Astrocyte (in vitro differentiated cells and primary cell): ENCODE data around the gene S100A6. TPM values are rescaled to one million over a fixed set of nuclear protein-coding genes. Genes with fewer than 3 reads are reported as not detected.

Source experiments
- DNase-seq: peaks from one replicate; pipeline ENCODE4 v3.0.0-alpha.2; 2010; ENCODE audit warnings: low read depth
- FAIRE-seq: peaks from 2 replicates; lab custom pipeline; 2011; peaks lifted over from hg19 to GRCh38; lab: Jason Lieb, UNC
- H2AFZ ChIP-seq: 2 replicates; pipeline ENCODE4 v1.6.0; 2012; ENCODE audit warnings: low read depth, low read length, inconsistent platforms
- H3K27ac ChIP-seq: 2 replicates; pipeline ENCODE4 v1.5.1; 2011; ENCODE audit warnings: low read depth, low read length, inconsistent platforms
- H3K27me3 ChIP-seq: 2 replicates; pipeline ENCODE4 v1.6.0; 2011; ENCODE audit warnings: low read length, inconsistent platforms; ENCODE audit not compliant: insufficient read depth
- H3K36me3 ChIP-seq: 2 replicates; pipeline ENCODE4 v1.5.1; 2011; ENCODE audit warnings: low read length, inconsistent platforms; ENCODE audit not compliant: insufficient read depth
- H3K4me1 ChIP-seq: 2 replicates; pipeline ENCODE4 v1.5.1; 2011; ENCODE audit warnings: low read length, inconsistent platforms; ENCODE audit not compliant: insufficient read depth
- H3K4me2 ChIP-seq: 2 replicates; pipeline ENCODE4 v1.6.0; 2012; ENCODE audit warnings: low read length, inconsistent platforms
- H3K4me3 ChIP-seq: 2 replicates; pipeline ENCODE4 v1.5.1; 2011; ENCODE audit warnings: low read depth, mild to moderate bottlenecking, low read length, inconsistent platforms; ENCODE audit not compliant: insufficient read depth
- H3K79me2 ChIP-seq: 2 replicates; pipeline ENCODE4 v1.6.0; 2012; ENCODE audit warnings: mild to moderate bottlenecking, low read length, inconsistent platforms; ENCODE audit not compliant: insufficient read depth
- H3K9ac ChIP-seq: 2 replicates; pipeline ENCODE4 v1.6.0; 2012; ENCODE audit warnings: mild to moderate bottlenecking, low read length, inconsistent platforms
- H3K9me3 ChIP-seq: 2 replicates; pipeline ENCODE4 v1.5.1; 2012; ENCODE audit warnings: low read depth, mild to moderate bottlenecking, low read length, inconsistent platforms; ENCODE audit not compliant: insufficient read depth
- H4K20me1 ChIP-seq: 2 replicates; pipeline ENCODE4 v1.6.0; 2012; ENCODE audit warnings: low read length, inconsistent platforms; ENCODE audit not compliant: insufficient read depth
- H3K27ac Mint-ChIP-seq: one replicate; pipeline ENCODE4 v1.8.0; 2021; ENCODE audit warnings: mild to moderate bottlenecking, mixed read lengths; ENCODE audit not compliant: unreplicated experiment
- H3K27me3 Mint-ChIP-seq: one replicate; pipeline ENCODE4 v1.8.0; 2021; ENCODE audit warnings: low read depth, mixed read lengths; ENCODE audit not compliant: unreplicated experiment
- H3K36me3 Mint-ChIP-seq: one replicate; pipeline ENCODE4 v1.8.0; 2021; ENCODE audit warnings: low read depth, mixed read lengths; ENCODE audit not compliant: unreplicated experiment
- H3K4me1 Mint-ChIP-seq: one replicate; pipeline ENCODE4 v1.8.0; 2021; ENCODE audit warnings: low read depth, mixed read lengths; ENCODE audit not compliant: unreplicated experiment
- H3K4me3 Mint-ChIP-seq: one replicate; pipeline ENCODE4 v1.8.0; 2021; ENCODE audit warnings: mild to moderate bottlenecking, moderate library complexity, mixed read lengths; ENCODE audit not compliant: unreplicated experiment
- H3K9me3 Mint-ChIP-seq: one replicate; pipeline ENCODE4 v1.8.0; 2021; ENCODE audit warnings: mild to moderate bottlenecking, mixed read lengths; ENCODE audit not compliant: unreplicated experiment
- CTCF ChIP-seq: IDR thresholded peaks from 2 replicates; pipeline ENCODE4 v1.5.1; 2011; ENCODE audit warnings: low read depth, mild to moderate bottlenecking, inconsistent platforms, low read length, moderate library complexity; ENCODE audit not compliant: insufficient read depth
- EZH2 ChIP-seq: IDR thresholded peaks from 2 replicates; pipeline ENCODE4 v1.6.1; 2012; ENCODE audit warnings: mild to moderate bottlenecking, low read length, inconsistent platforms; ENCODE audit not compliant: insufficient read depth
- total RNA-seq: library from RNA; stranded (reverse); gene quantifications from 2 replicates; pipeline ENCODE4 v1.2.1, GENCODE V29; 2021

S100A6 gene
- total RNA-seq, 1 donor from 2014 or later = 125 TPM

- Histone ChIP-seq H3K9me3 (no peaks in the 10 kb centered on the region), H4K20me1 (no peaks in the 10 kb centered on the region), H3K4me3 (no peak overlapping the region), H3K4me1 (peaks cover 14% of the 10 kb centered on the region), H2AFZ (no peak overlapping the region), H3K79me2 (no peaks in the 10 kb centered on the region), H3K4me2 (no peak overlapping the region), H3K9ac (no peak overlapping the region), H3K36me3 (no peaks in the 10 kb centered on the region), H3K27ac (no peak overlapping the region), H3K27me3 (no peaks in the 10 kb centered on the region)
- Mint-ChIP-seq H3K36me3 (no peaks in the 10 kb centered on the region), H3K27ac (no peak overlapping the region), H3K9me3 (peaks cover 5% of the 10 kb centered on the region), H3K4me1 (peaks cover 11% of the 10 kb centered on the region), H3K4me3 (no peak overlapping the region), H3K27me3 (no peaks in the 10 kb centered on the region)
- FAIRE-seq (no peak), DNase-seq (no peak)
- TF ChIP-seq CTCF = no peak
- no peak for TF ChIP-seq EZH2
Measured at GRCh38 chr1:153561466-153561985, 25.7 kb upstream of the S100A6 start.

GRCh38 chr1:153560771-153561465 lies 25.1 kb upstream of the S100A6 start:
- H3K36me3 Mint-ChIP-seq = no peaks in the 10 kb centered on the region
- H3K4me3 Mint-ChIP-seq = no peak overlapping the region

More at GRCh38 chr1:153560771-153561465, 25.1 kb upstream of the S100A6 start:
- H3K9me3 Mint-ChIP-seq = peaks cover 5% of the 10 kb centered on the region
- H3K9me3 ChIP-seq = no peaks in the 10 kb centered on the region
- no peaks in the 10 kb centered on the region for H3K27me3 ChIP-seq
- no peaks in the 10 kb centered on the region for H3K27me3 Mint-ChIP-seq
- no peak overlapping the region for H3K4me2 ChIP-seq
- no peak overlapping the region for H3K9ac ChIP-seq
- H3K27ac Mint-ChIP-seq = no peak overlapping the region
- FAIRE-seq (no peak), DNase-seq (no peak)
- H4K20me1 ChIP-seq = no peaks in the 10 kb centered on the region
- H3K4me3 ChIP-seq = no peak overlapping the region
- peaks cover 6% of the 10 kb centered on the region for H3K4me1 Mint-ChIP-seq
- no peaks in the 10 kb centered on the region for H3K36me3 ChIP-seq
- no peak overlapping the region for H2AFZ ChIP-seq
- no peak overlapping the region for H3K27ac ChIP-seq
- no peak for TF ChIP-seq EZH2
- TF ChIP-seq CTCF = no peak
- H3K4me1 ChIP-seq = peaks cover 8% of the 10 kb centered on the region
- H3K79me2 ChIP-seq = no peaks in the 10 kb centered on the region
